Measurements from ENCODE around the gene NAGPA. TPM values are rescaled to one million over a fixed set of nuclear protein-coding genes. Genes with fewer than 3 reads are reported as not detected.

Gene NAGPA
- polyA plus RNA-seq, 1 donor from 2014 or later = 36.6 TPM

DNA sequence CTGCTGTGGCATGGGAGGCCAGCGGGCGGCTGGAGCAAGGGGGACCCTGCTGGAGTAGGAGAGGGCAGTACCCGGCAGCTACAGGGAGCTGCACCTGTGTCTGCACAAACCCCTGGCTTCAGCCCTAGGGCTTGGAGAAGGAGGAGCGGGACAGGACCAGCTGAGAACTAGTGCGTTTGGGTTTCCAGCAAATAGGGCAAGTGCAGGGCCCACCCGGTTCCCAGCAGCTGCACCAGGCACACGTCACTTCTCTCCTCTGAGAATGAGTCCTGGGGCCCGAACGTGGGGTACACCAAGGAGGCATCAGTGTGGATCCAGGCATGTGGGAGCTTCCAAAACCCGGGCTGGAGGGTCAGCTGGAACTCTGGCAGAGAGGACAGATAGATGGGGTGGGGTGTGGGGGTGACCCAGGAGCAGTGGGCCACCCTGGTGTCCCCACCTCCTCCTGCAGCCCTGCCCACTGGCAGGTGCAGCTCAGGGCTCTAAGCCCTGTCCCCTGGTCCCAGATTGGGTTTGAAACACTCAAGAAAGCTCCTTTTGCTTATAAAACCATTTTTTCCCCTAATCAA is 26.4 kb upstream of the NAGPA start (continued):
- TF ChIP-seq, protein P1, sequence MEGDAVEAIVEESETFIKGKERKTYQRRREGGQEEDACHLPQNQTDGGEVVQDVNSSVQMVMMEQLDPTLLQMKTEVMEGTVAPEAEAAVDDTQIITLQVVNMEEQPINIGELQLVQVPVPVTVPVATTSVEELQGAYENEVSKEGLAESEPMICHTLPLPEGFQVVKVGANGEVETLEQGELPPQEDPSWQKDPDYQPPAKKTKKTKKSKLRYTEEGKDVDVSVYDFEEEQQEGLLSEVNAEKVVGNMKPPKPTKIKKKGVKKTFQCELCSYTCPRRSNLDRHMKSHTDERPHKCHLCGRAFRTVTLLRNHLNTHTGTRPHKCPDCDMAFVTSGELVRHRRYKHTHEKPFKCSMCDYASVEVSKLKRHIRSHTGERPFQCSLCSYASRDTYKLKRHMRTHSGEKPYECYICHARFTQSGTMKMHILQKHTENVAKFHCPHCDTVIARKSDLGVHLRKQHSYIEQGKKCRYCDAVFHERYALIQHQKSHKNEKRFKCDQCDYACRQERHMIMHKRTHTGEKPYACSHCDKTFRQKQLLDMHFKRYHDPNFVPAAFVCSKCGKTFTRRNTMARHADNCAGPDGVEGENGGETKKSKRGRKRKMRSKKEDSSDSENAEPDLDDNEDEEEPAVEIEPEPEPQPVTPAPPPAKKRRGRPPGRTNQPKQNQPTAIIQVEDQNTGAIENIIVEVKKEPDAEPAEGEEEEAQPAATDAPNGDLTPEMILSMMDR (IDR thresholded peaks at IDR 0.05; ENCODE audit: poor library complexity, severe bottlenecking) = no peak

DNA sequence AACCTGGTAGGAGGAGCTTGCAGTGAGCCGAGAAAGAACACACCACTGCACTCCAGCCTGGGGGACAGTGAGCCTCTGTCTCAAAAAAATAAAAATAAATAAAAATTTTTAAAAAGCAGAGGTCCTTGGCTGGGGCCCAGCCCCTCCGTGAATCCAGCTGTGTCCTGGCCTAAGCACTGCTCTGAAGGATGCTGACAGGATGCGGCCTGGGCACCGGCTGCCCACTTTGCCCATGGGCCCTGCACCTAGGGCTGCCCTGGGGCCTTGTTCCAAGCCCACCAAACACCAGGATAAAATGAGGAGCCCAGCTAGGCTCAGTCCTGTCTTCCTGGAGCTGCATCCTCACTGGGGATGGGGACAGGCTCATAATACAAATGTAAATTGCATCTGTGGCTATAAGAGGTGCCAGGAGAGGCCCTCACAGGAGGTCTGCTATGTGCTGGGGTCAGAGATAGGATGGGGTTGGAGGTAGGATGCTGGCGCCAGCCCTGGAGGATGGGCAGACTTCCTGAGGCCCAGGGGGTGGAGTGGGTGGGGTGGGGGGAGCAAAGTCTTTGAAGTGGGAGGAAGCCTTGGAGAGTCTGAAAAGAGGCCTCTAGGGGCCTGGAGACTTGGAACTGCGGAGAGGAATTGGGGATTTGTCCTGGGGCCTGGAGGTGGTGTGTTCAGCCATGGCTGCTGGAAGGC is 25.8 kb upstream of the NAGPA start:
- H3K9me2 ChIP-seq (ENCODE audit: insufficient read depth, low read length) = no peaks in the 10 kb centered on the region
- H3F3A ChIP-seq (ENCODE audit: insufficient read depth, low read length, poor library complexity, severe bottlenecking) = no peaks in the 10 kb centered on the region
- H4K20me1 ChIP-seq (ENCODE audit: insufficient read depth) = no peaks in the 10 kb centered on the region
- H3K27me3 ChIP-seq (ENCODE audit: insufficient read depth, low read depth, low read length) = no peaks in the 10 kb centered on the region
- no peak overlapping the region for H3K4me2 ChIP-seq (ENCODE audit: low read length)
- H3K4me3 ChIP-seq (ENCODE audit: low read length) = no peak overlapping the region
- no peak overlapping the region for H3K27ac ChIP-seq (ENCODE audit: low read length)
- no peaks in the 10 kb centered on the region for H3K36me3 ChIP-seq (ENCODE audit: insufficient read depth, low read length)
- H3K9me3 ChIP-seq (ENCODE audit: low read length) = no peaks in the 10 kb centered on the region
- H2AFZ ChIP-seq (ENCODE audit: low read depth, low read length) = no peak overlapping the region
- no peaks in the 10 kb centered on the region for H3K79me2 ChIP-seq (replicated peaks; ENCODE audit: insufficient read depth, low read length)
- H3K9ac ChIP-seq (ENCODE audit: low read length) = no peak overlapping the region
- TF ChIP-seq MXI1 (conservative IDR thresholded peaks at IDR 0.05; ENCODE audit: poor library complexity, severe bottlenecking) (no peak), SMC3 (conservative IDR thresholded peaks at IDR 0.05; ENCODE audit: poor library complexity) (no peak), EZH2 (IDR thresholded peaks at IDR 0.05; ENCODE audit: borderline replicate concordance, insufficient read depth, low read length, poor library complexity, severe bottlenecking) (no peak), TAF1 (IDR thresholded peaks at IDR 0.05; ENCODE audit: low read depth) (no peak), EP300 (conservative IDR thresholded peaks at IDR 0.05; ENCODE audit: poor library complexity, severe bottlenecking) (no peak), POLR2AphosphoS5 (IDR thresholded peaks at IDR 0.05) (no peak), RAD21 (conservative IDR thresholded peaks at IDR 0.05) (no peak)
- TF ChIP-seq, protein P1 (IDR thresholded peaks at IDR 0.05; ENCODE audit: poor library complexity, severe bottlenecking) = no peak
- TF ChIP-seq, protein P2, sequence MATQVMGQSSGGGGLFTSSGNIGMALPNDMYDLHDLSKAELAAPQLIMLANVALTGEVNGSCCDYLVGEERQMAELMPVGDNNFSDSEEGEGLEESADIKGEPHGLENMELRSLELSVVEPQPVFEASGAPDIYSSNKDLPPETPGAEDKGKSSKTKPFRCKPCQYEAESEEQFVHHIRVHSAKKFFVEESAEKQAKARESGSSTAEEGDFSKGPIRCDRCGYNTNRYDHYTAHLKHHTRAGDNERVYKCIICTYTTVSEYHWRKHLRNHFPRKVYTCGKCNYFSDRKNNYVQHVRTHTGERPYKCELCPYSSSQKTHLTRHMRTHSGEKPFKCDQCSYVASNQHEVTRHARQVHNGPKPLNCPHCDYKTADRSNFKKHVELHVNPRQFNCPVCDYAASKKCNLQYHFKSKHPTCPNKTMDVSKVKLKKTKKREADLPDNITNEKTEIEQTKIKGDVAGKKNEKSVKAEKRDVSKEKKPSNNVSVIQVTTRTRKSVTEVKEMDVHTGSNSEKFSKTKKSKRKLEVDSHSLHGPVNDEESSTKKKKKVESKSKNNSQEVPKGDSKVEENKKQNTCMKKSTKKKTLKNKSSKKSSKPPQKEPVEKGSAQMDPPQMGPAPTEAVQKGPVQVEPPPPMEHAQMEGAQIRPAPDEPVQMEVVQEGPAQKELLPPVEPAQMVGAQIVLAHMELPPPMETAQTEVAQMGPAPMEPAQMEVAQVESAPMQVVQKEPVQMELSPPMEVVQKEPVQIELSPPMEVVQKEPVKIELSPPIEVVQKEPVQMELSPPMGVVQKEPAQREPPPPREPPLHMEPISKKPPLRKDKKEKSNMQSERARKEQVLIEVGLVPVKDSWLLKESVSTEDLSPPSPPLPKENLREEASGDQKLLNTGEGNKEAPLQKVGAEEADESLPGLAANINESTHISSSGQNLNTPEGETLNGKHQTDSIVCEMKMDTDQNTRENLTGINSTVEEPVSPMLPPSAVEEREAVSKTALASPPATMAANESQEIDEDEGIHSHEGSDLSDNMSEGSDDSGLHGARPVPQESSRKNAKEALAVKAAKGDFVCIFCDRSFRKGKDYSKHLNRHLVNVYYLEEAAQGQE (IDR thresholded peaks at IDR 0.05; ENCODE audit: borderline replicate concordance) = no peak
